ENCODE data around the gene ABCC11. TPM values are rescaled to one million over a fixed set of nuclear protein-coding genes. Genes with fewer than 3 reads are reported as not detected.

ABCC11 gene
- total RNA-seq, 2 donors from 2014 or later: not detected

- Histone ChIP-seq H3K4me3 (no peak overlapping the region), H3K4me1 (peaks cover 0 to 34% of the 10 kb centered on the region in 2 donors), H3K36me3 (peaks cover 5% of the 10 kb centered on the region), H3K27me3 (no peaks in the 10 kb centered on the region), H3K27ac (peak overlapping the region; percentile 44 to 49), H3K9me3 (no peaks in the 10 kb centered on the region)
- no peak for TF ChIP-seq CTCF (IDR thresholded peaks at IDR 0.05)
- no peak for DNase-seq (ENCODE audit: low spot score)
Observed at GRCh38 chr16:48277158-48277557, 29.8 kb upstream of the ABCC11 start.

GRCh38 chr16:48276102-48276501 lies 28.8 kb upstream of the ABCC11 start:
- H3K36me3 ChIP-seq: peaks cover 5% of the 10 kb centered on the region
- peaks cover 0 to 38% of the 10 kb centered on the region in 2 donors for H3K4me1 ChIP-seq
- H3K9me3 ChIP-seq: no peaks in the 10 kb centered on the region
- no peak for DNase-seq (ENCODE audit: low spot score)
- no peak for TF ChIP-seq CTCF (IDR thresholded peaks at IDR 0.05)
- peak overlapping the region; percentile 49 for H3K27ac ChIP-seq
- H3K27me3 ChIP-seq: no peaks in the 10 kb centered on the region
- no peak overlapping the region for H3K4me3 ChIP-seq

DNA sequence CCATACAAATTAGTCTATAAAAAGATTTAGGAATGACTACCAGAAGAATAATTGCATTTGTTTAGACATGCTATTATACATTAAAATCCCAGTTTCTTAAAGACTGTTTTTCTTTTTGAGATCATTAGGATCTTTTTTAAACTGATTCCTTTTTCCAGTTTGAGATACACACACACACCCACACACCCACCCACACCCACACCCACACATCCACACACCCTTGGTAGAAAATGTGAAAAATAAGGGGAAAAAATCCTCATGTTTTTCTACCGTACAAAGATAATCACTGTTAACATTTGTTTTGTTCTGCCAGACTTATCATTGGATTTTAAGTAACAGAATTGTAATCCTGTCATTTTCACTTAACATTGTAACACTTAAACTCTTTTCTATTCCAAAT lies 27.1 kb upstream of the ABCC11 start:
- DNase-seq (ENCODE audit: low spot score): no peak
- no peaks in the 10 kb centered on the region for H3K27me3 ChIP-seq
- no peaks in the 10 kb centered on the region for H3K9me3 ChIP-seq
- no peak for TF ChIP-seq CTCF (IDR thresholded peaks at IDR 0.05)
- H3K4me1 ChIP-seq: peaks cover 0 to 31% of the 10 kb centered on the region in 2 donors
- peaks cover 12% of the 10 kb centered on the region for H3K36me3 ChIP-seq
- H3K27ac ChIP-seq: no peak overlapping the region
- H3K4me3 ChIP-seq: no peak overlapping the region

DNA sequence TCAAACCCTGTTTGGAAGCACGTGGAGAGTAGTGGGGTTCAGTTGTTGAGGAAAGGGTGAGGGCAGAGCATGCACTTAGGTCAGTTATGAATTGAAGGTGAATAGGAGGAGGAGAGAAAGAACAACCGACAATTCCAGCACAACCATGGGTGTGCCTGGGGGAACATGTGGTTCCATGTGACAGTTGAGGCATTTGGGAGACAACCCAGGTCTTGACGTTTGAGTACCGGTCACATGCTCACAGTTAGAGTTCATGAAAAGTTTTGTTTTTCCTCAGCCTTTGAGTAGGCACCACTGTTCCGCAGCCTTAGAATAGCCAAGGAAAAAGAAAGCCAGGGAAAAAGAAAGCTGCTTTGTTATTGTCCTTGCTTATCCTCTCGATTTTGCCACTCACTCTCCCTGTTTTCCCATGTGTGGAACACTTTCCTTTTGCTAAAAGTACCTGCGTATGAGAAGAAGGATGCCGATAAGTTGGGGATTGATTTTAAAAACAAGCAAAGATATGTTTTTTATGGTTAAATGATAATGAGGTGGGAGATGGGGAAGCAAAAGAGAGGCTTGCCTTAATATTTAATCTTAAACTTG lies 25.6 kb upstream of the ABCC11 start:
- Histone ChIP-seq H3K27me3 (no peaks in the 10 kb centered on the region), H3K4me3 (no peak overlapping the region), H3K27ac (peak overlapping the region; percentile 66), H3K9me3 (no peaks in the 10 kb centered on the region), H3K36me3 (peaks cover 14% of the 10 kb centered on the region), H3K4me1 (peaks cover 0 to 26% of the 10 kb centered on the region in 2 donors)
- TF ChIP-seq CTCF (IDR thresholded peaks at IDR 0.05): no peak
- DNase-seq (ENCODE audit: low spot score): no peak

GRCh38 chr16:48271728-48272127 lies 24.4 kb upstream of the ABCC11 start:
- Histone ChIP-seq H3K27ac (peak overlapping the region; percentile 66), H3K4me3 (no peak overlapping the region), H3K36me3 (peaks cover 9% of the 10 kb centered on the region), H3K9me3 (no peaks in the 10 kb centered on the region), H3K4me1 (peaks cover 0 to 17% of the 10 kb centered on the region in 2 donors), H3K27me3 (no peaks in the 10 kb centered on the region)
- DNase-seq (ENCODE audit: low spot score): no peak
- TF ChIP-seq CTCF (IDR thresholded peaks at IDR 0.05): peak in 1 of 2 donors; percentile 22

DNA sequence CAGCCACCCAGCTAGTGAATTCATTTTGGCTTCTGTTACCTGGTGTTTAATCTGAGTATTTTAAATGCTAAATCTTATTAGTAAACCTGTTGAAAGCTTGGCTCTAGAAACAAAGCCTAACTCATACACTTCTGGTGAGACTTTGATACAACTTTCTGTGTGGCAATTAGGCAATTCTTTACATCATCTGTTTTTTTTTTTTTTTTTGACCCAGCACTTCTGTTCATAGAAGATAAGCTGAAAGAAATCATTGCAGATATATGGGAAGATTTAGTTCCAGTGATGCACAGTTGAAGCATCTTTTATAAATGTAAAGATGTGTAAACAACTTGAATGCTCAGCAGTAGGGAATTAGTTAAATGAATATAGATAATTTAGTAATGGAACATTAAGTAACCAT lies 21.7 kb upstream of the ABCC11 start:
- H3K36me3 ChIP-seq: peaks cover 9% of the 10 kb centered on the region
- H3K27ac ChIP-seq: no peak overlapping the region
- no peaks in the 10 kb centered on the region for H3K9me3 ChIP-seq
- no peak for DNase-seq (ENCODE audit: low spot score)
- peaks cover 0 to 12% of the 10 kb centered on the region in 2 donors for H3K4me1 ChIP-seq
- no peak for TF ChIP-seq CTCF (IDR thresholded peaks at IDR 0.05)
- H3K27me3 ChIP-seq: no peaks in the 10 kb centered on the region
- H3K4me3 ChIP-seq: no peak overlapping the region
